Heart left ventricle (tissue), 13 donors: ENCODE data around the gene SOD3.

Source experiments
- CTCF ChIP-seq, 12 donors: fragments of 200-600 bp; sonication (generic) in 4 of 12; IDR thresholded peaks; one replicate each; pipeline versions ENCODE4 v1.5.0 to v1.8.0; 2018 to 2022; ENCODE audit warnings: antibody characterized with exemption in 12 of 12, mild to moderate bottlenecking in 5 of 12
- POLR2A ChIP-seq, 2 donors: fragments of 450-650 bp; IDR thresholded peaks; one replicate each; pipeline ENCODE4 v1.6.1; 2017; ENCODE audit warnings: antibody characterized with exemption in 2 of 2, mild to moderate bottlenecking in 2 of 2, moderate library complexity in 2 of 2
- donor health status: ischemic (EF 13 %, LVEDD 7.1; RV severe dilation, severe dysfunction).
- donor health status: DM: no; HTN: yes; CAD: no.
- donor health status: DM: no; HTN: no; CAD: no.
- donor health status: ischemic (EF 25% LVEDD 6.9; RV normal size, moderate dysfunction).
- donor health status: ischemic (EF 25% LVEDD 5.7; RV mildly dilated, moderate dysfunction).
- donor health status: ischemic (EF 35%, LVEDD 5.7; RV mildly dilated, moderate dysfunction).
- donor health status: nonischemic (EF 11% LVEDD 7.7; RV severe dilation, severe dysfunction).
- donor health status: DM: yes; HTN: yes; CAD: no.
- donor health status: PGD.
- donor health status: ischemic (EF 29% LVEDD 5.4; RV normal size, mild dysfunction).
- donor health status: nonischemic (EF 23%, LVEDD 6.1; RV moderate dilation, normal function).

- TF ChIP-seq POLR2A (IDR thresholded peaks at IDR 0.05), result no peak
- no peak for TF ChIP-seq CTCF (IDR thresholded peaks at IDR 0.05)
These were observed 12.9 kb downstream of the SOD3 start for GRCh38 chr4:24808261-24808660.
